K562 (cell line): ENCODE results near the gene EYA2. TPM values are rescaled to one million over a fixed set of nuclear protein-coding genes. Genes with fewer than 3 reads are reported as not detected.

Source experiments
- ADNP ChIP-seq: fragments of 200-800 bp; sonication (Bioruptor generic); IDR thresholded peaks from 2 replicates; pipeline ENCODE4 v1.6.1; 2016; ENCODE audit warnings: missing genetic modification characterization, missing compliant biosample characterization
- CREB1 ChIP-seq, 2 experiments: sonication (generic) in 1 of 2; formaldehyde crosslinking in 1 of 2; IDR thresholded peaks; 2 replicates each; pipeline versions ENCODE4 v1.6.1 to v1.8.0; 2012 to 2022; ENCODE audit warnings: inconsistent platforms in 1 of 2, mild to moderate bottlenecking in 1 of 2, missing genetic modification reagents in 1 of 2, moderate library complexity in 1 of 2
- EWSR1 ChIP-seq: fragments of 450-650 bp; IDR thresholded peaks from 2 replicates; pipeline ENCODE4 v1.6.1; 2018; ENCODE audit warnings: borderline replicate concordance, mild to moderate bottlenecking, low read depth, moderate library complexity; ENCODE audit not compliant: partially characterized antibody
- GATAD2A ChIP-seq: fragments of 450-650 bp; IDR thresholded peaks from 2 replicates; pipeline ENCODE4 v1.6.1; 2017
- KDM1A ChIP-seq, 2 experiments: fragments of 450-650 bp; IDR thresholded peaks; 2 replicates each; pipeline ENCODE4 v1.6.1; 2016; ENCODE audit warnings: mild to moderate bottlenecking in 2 of 2
- PRDM10 ChIP-seq: fragments of 450-650 bp; IDR thresholded peaks from 2 replicates; pipeline ENCODE4 v1.6.1; 2018; ENCODE audit not compliant: partially characterized antibody
- RCOR1 ChIP-seq, 2 experiments: IDR thresholded peaks; 2 replicates each; pipeline ENCODE4 v1.6.1; 2012; ENCODE audit warnings: low read depth in 2 of 2, low read length in 2 of 2, borderline replicate concordance in 1 of 2, improper control_type of control experiment in 1 of 2
- ZBTB33 ChIP-seq: sonication (generic); formaldehyde crosslinking; IDR thresholded peaks from 2 replicates; pipeline ENCODE4 v1.8.1; 2023; ENCODE audit warnings: mild to moderate bottlenecking, missing genetic modification reagents
- ZNF134 ChIP-seq: fragments of 250-450 bp; sonication (Bioruptor Pico); conservative IDR thresholded peaks from 2 replicates; pipeline ENCODE4 v1.4.0; 2020
- ZNF431 ChIP-seq: sonication (generic); formaldehyde crosslinking; IDR thresholded peaks from 2 replicates; pipeline ENCODE4 v1.8.0; 2022; ENCODE audit warnings: mild to moderate bottlenecking, missing genetic modification reagents
- polyA plus RNA-seq, 8 experiments: library from polyadenylated mRNA; depleted of rRNA in 4 of 8; stranded (reverse) in 5 of 8; unstranded in 3 of 8; fragments of >200 nt; fragmentation: Nextera tagmentation in 2 of 8; fragmentation: Illumina TruSeq in 1 of 8; extraction: Ambion mirVana in 2 of 8; extraction: Trizol in 1 of 8; gene quantifications; 2 replicates each; pipeline versions ENCODE4 v1.2.1 to v1.2.3, GENCODE V29; 2011 to 2014; ENCODE audit warnings: inconsistent platforms in 1 of 8, missing spikeins in 1 of 8
- total RNA-seq, 7 experiments: library from RNA; depleted of rRNA in 6 of 7; stranded (reverse); fragments of >200 nt in 6 of 7; fragmentation: Illumina TruSeq in 2 of 7; extraction: Trizol in 2 of 7; gene quantifications; 2 replicates each; pipeline versions ENCODE4 v1.2.1 to v1.2.3, GENCODE V29; 2011 to 2021; ENCODE audit warnings: low replicate concordance in 1 of 7

Gene EYA2
- total and polyA plus RNA-seq, 9 of the 15 experiments (the other 6 are each of a cell fraction or from before 2014, with no cell fraction given), result 0.03 TPM; not detected in 8

GRCh38 chr20:47198254-47198671 lies 303.6 kb downstream of the EYA2 start (continued):
- TF ChIP-seq EWSR1, result peak; percentile 59
- peak; percentile 38; the same call in 1 of the 2 replicates for TF ChIP-seq ADNP (tag)
- peak; percentile 65 to 73 for TF ChIP-seq KDM1A (IDR thresholded peaks at IDR 0.05)
- peak in 1 of 2 experiments; percentile 43; a peak in 1 of 4 replicates for TF ChIP-seq RCOR1 (IDR thresholded peaks at IDR 0.05; ENCODE audit: borderline replicate concordance in 1 of 2, low read depth in 2 of 2, low read length in 2 of 2)
- TF ChIP-seq GATAD2A, result no peak
- no peak for TF ChIP-seq ZNF431
- TF ChIP-seq PRDM10, result no peak
- TF ChIP-seq ZNF134 (CRISPR knock-in tag), result no peak
- TF ChIP-seq ZBTB33 (CRISPR knock-in tag), result no peak
- TF ChIP-seq CREB1 (IDR thresholded peaks at IDR 0.05), result no peak
- no peak for TF ChIP-seq CREB1 (CRISPR knock-in tag; IDR thresholded peaks at IDR 0.05)
